ENCODE data around the gene CALHM6.

Gene CALHM6

GRCh38 chr6:116461331-116461931 is at the start of gene CALHM6:
CALHM6 (plus strand) TSS chr6:116461375; CDS start chr6:116461930, 555 bp downstream.
- DNase-seq: no peak

GRCh38 chr6:116412270-116412669 is 48.9 kb upstream of the CALHM6 start:
- DNase-seq: no peak

- no peak for DNase-seq
These were observed 47.8 kb upstream of the CALHM6 start for GRCh38 chr6:116413357-116413756.

- DNase-seq: no peak
These were observed 43.5 kb upstream of the CALHM6 start for GRCh38 chr6:116417661-116418060.

- DNase-seq: no peak
These were observed 41.9 kb upstream of the CALHM6 start for GRCh38 chr6:116419069-116419786.

GRCh38 chr6:116420341-116420740 is 40.8 kb upstream of the CALHM6 start:
- DNase-seq: no peak

- no peak for DNase-seq
These were observed 38.9 kb upstream of the CALHM6 start for GRCh38 chr6:116422238-116422637.

GRCh38 chr6:116424001-116424400 is 37.2 kb upstream of the CALHM6 start:
- no peak for DNase-seq

- DNase-seq: no peak
These were observed 34.6 kb upstream of the CALHM6 start for GRCh38 chr6:116426551-116426950.

GRCh38 chr6:116429111-116429510 is 32.1 kb upstream of the CALHM6 start:
- no peak for DNase-seq

- no peak for DNase-seq
These were observed 30.3 kb upstream of the CALHM6 start for GRCh38 chr6:116430860-116431259.

- no peak for DNase-seq
These were observed 29.1 kb upstream of the CALHM6 start for GRCh38 chr6:116431964-116432595.

- no peak for DNase-seq
These were observed 27.9 kb upstream of the CALHM6 start for GRCh38 chr6:116433206-116433712.

GRCh38 chr6:116434056-116434725 is 27.0 kb upstream of the CALHM6 start:
- DNase-seq: no peak

- DNase-seq: no peak
These were observed 24.6 kb upstream of the CALHM6 start for GRCh38 chr6:116436586-116436985.

- DNase-seq: no peak
These were observed 23.5 kb upstream of the CALHM6 start for GRCh38 chr6:116437656-116438055.

- no peak for DNase-seq
These were observed 22.4 kb upstream of the CALHM6 start for GRCh38 chr6:116438590-116439448.

GRCh38 chr6:116439522-116440051 is 21.6 kb upstream of the CALHM6 start:
- no peak for DNase-seq

GRCh38 chr6:116443105-116443504 is 18.1 kb upstream of the CALHM6 start:
- no peak for DNase-seq

GRCh38 chr6:116444092-116444491 is 17.1 kb upstream of the CALHM6 start:
- DNase-seq: no peak

GRCh38 chr6:116444575-116444974 is 16.6 kb upstream of the CALHM6 start:
- DNase-seq: no peak

GRCh38 chr6:116445102-116445501 is 16.1 kb upstream of the CALHM6 start:
- no peak for DNase-seq
